MCF 10A (cell line): ENCODE measurements around the gene TMEM271. TPM values are rescaled to one million over a fixed set of nuclear protein-coding genes. Genes with fewer than 3 reads are reported as not detected.

Experiments
- Bru-seq: library from RNA; stranded (reverse); fragments of 400-500 nt; gene quantifications from one replicate; lab custom pipeline; 2021; lab: Mats Ljungman, UMichigan
- BruChase-seq, 2 experiments: library from RNA; stranded (reverse); fragments of 400-500 nt; gene quantifications; one replicate each; lab custom pipeline; 2021; lab: Mats Ljungman, UMichigan
- BruUV-seq: library from RNA; stranded (reverse); fragments of 400-500 nt; replicated peaks from 2 replicates; lab custom pipeline; 2021; lab: Mats Ljungman, UMichigan
- CTCF ChIA-PET: fragments of 300-600 bp; sonication (Branson Sonifier 250); formaldehyde crosslinking; extraction: SDS; loops from one replicate; lab custom pipeline; 2021; ENCODE audit warnings: antibody characterized with exemption, inconsistent platforms; lab: Yijun Ruan, JAX
- POLR2A ChIA-PET: fragments of 300-600, 350-650 bp; sonication (Branson Sonifier 250); formaldehyde crosslinking; extraction: SDS; loops from one replicate; lab custom pipeline; 2020; ENCODE audit warnings: antibody characterized with exemption, inconsistent platforms; lab: Yijun Ruan, JAX
- DNase-seq: peaks from one replicate; pipeline ENCODE4 v3.0.0-alpha.2; 2018; ENCODE audit not compliant: unreplicated experiment
- H3K27ac Mint-ChIP-seq: one replicate; pipeline ENCODE4 v1.8.0; 2022; ENCODE audit warnings: mild to moderate bottlenecking, low read depth, mixed read lengths; ENCODE audit not compliant: unreplicated experiment
- H3K27me3 Mint-ChIP-seq: one replicate; pipeline ENCODE4 v1.8.0; 2022; ENCODE audit warnings: mixed read lengths; ENCODE audit not compliant: insufficient read depth, unreplicated experiment
- H3K36me3 Mint-ChIP-seq: one replicate; pipeline ENCODE4 v1.8.0; 2022; ENCODE audit warnings: mild to moderate bottlenecking, moderate library complexity, mixed read lengths; ENCODE audit not compliant: insufficient read depth, unreplicated experiment
- H3K4me1 Mint-ChIP-seq: one replicate; pipeline ENCODE4 v1.8.0; 2022; ENCODE audit warnings: mixed read lengths; ENCODE audit not compliant: insufficient read depth, unreplicated experiment
- H3K4me3 Mint-ChIP-seq: one replicate; pipeline ENCODE4 v1.8.0; 2022; ENCODE audit warnings: mild to moderate bottlenecking, moderate library complexity, mixed read lengths; ENCODE audit not compliant: unreplicated experiment
- H3K9me3 Mint-ChIP-seq: one replicate; pipeline ENCODE4 v1.8.0; 2022; ENCODE audit warnings: mixed read lengths; ENCODE audit not compliant: unreplicated experiment
- intact Hi-C: fragments of 100-400 bp; cut with micrococcal nuclease; formaldehyde crosslinking; loops from 2 replicates; pipeline ENCODE4 v1.14.1; 2022
- long read RNA-seq: library from polyadenylated mRNA; stranded (forward); transcript quantifications from one replicate; pipeline ENCODE4 v2.0.0, GENCODE V29; 2022
- total RNA-seq: library from RNA; stranded (reverse); gene quantifications from 2 replicates; pipeline ENCODE4 v1.2.3, GENCODE V29; 2022
- TF ChIP-seq, protein P1 (sequence below): fragments of 200-600 bp; IDR thresholded peaks from one replicate; pipeline ENCODE4 v1.8.0; 2022; ENCODE audit warnings: antibody characterized with exemption, mild to moderate bottlenecking; ENCODE audit not compliant: unreplicated experiment

TMEM271 gene, protein sequence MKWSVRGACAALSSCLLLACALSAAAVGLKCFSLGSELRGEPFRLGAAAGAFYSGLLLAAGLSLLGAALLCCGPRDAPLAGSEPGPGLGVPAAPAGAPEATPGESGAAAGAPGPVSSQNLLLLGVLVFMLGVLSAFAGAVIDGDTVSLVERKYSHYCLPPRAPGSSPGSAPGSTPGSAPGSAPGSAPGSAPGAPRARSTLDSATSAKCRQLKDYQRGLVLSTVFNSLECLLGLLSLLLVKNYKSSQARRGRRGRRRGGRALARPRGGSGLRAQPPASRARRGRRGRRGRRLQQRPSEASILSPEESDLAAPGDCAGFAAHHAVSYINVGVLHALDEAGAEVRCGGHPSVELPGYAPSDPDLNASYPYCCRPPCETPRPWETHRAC
- total RNA-seq (not detected in 2 replicates), Bru-seq, nascent RNA (percentile 16 among the genes with signal in this experiment), BruChase-seq, experiment 1, labeled RNA remaining after a 6-hour chase (not detected), BruChase-seq, experiment 2, labeled RNA remaining after a 2-hour chase (not detected)
- long read RNA-seq = 0 reads

DNA sequence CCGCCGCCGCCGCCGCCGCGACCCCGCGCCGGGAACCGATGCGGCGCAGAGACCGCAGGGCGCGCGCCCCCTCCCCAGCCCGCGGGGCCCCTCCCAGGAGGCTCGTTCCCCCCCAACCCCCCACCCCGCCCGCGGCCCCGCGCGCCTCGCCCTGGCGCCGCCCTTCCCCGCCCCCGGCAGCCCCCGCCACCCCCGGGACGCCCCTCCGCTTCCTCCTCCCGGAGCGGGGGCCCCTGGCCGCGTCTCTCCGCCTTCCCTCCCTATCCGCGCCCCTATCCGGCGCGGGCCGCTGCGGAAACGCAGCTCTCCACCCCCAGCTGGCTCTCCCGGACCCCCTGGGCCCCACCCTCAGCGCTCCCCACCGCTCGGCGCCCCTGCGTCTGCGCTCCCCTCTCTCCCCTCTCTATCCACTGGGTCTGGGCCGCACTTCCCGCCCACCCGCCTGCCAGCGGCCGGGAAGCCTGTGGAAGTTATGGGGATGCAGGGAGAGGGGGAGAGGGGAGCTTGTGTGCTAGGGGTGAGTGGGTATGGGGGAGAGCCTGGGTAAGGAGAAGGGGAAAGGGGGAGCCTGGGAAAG is at the start of gene TMEM271:
Gene TMEM271 (minus strand): TSS at position 51 of the 577 bp plus-strand sequence. CDS start 233 bp downstream, outside the sequence.
- TF ChIP-seq, protein P1, sequence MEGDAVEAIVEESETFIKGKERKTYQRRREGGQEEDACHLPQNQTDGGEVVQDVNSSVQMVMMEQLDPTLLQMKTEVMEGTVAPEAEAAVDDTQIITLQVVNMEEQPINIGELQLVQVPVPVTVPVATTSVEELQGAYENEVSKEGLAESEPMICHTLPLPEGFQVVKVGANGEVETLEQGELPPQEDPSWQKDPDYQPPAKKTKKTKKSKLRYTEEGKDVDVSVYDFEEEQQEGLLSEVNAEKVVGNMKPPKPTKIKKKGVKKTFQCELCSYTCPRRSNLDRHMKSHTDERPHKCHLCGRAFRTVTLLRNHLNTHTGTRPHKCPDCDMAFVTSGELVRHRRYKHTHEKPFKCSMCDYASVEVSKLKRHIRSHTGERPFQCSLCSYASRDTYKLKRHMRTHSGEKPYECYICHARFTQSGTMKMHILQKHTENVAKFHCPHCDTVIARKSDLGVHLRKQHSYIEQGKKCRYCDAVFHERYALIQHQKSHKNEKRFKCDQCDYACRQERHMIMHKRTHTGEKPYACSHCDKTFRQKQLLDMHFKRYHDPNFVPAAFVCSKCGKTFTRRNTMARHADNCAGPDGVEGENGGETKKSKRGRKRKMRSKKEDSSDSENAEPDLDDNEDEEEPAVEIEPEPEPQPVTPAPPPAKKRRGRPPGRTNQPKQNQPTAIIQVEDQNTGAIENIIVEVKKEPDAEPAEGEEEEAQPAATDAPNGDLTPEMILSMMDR = no peak
- BruUV-seq = no TSS peak
- H3K4me1 Mint-ChIP-seq = peaks cover 7% of the 10 kb centered on the region
- ChIA-PET POLR2A (no interaction called here), CTCF (interaction anchor here (0.7 kb wide), 1 partner anchor 43 kb away, joined by 4 read pairs; no protein-coding TSS in a partner anchor)
- H3K27me3 Mint-ChIP-seq = peaks cover 65% of the 10 kb centered on the region
- peak within 1 kb of the TSS; percentile 73 for H3K4me3 Mint-ChIP-seq
- no peaks in the 10 kb centered on the region for H3K36me3 Mint-ChIP-seq
- intact Hi-C loops = no loop called here
- no peaks in the 10 kb centered on the region for H3K9me3 Mint-ChIP-seq
- no peak for DNase-seq
- H3K27ac Mint-ChIP-seq = no peak within 1 kb of the TSS

DNA sequence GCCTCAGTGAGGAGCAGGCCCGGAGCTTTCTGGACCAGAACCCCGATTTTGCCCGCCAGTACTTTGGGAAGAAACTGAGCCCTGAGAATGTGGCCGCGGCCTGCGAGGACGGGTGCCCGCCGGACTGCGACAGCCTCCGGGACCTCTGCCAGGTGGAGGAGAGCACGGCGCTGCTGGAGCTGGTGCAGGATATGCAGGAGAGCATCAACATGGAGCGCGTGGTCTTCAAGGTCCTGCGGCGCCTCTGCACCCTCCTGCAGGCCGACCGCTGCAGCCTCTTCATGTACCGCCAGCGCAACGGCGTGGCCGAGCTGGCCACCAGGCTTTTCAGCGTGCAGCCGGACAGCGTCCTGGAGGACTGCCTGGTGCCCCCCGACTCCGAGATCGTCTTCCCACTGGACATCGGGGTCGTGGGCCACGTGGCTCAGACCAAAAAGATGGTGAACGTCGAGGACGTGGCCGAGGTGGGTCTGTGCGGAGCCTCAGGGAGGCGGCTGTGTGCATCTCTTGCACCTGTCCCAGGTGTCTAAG is 49.6 kb upstream of the TMEM271 start:
- no peaks in the 10 kb centered on the region for H3K9me3 Mint-ChIP-seq
- BruUV-seq = no TSS peak
- POLR2A ChIA-PET = no interaction called here
- no peaks in the 10 kb centered on the region for H3K36me3 Mint-ChIP-seq
- CTCF ChIA-PET = no interaction called here
- H3K4me3 Mint-ChIP-seq = no peak overlapping the region
- peaks cover 32% of the 10 kb centered on the region for H3K27me3 Mint-ChIP-seq
- no peak for DNase-seq
- no peak overlapping the region for H3K27ac Mint-ChIP-seq
- intact Hi-C loops = no loop called here
- no peaks in the 10 kb centered on the region for H3K4me1 Mint-ChIP-seq
- TF ChIP-seq, protein P1 = no peak

DNA sequence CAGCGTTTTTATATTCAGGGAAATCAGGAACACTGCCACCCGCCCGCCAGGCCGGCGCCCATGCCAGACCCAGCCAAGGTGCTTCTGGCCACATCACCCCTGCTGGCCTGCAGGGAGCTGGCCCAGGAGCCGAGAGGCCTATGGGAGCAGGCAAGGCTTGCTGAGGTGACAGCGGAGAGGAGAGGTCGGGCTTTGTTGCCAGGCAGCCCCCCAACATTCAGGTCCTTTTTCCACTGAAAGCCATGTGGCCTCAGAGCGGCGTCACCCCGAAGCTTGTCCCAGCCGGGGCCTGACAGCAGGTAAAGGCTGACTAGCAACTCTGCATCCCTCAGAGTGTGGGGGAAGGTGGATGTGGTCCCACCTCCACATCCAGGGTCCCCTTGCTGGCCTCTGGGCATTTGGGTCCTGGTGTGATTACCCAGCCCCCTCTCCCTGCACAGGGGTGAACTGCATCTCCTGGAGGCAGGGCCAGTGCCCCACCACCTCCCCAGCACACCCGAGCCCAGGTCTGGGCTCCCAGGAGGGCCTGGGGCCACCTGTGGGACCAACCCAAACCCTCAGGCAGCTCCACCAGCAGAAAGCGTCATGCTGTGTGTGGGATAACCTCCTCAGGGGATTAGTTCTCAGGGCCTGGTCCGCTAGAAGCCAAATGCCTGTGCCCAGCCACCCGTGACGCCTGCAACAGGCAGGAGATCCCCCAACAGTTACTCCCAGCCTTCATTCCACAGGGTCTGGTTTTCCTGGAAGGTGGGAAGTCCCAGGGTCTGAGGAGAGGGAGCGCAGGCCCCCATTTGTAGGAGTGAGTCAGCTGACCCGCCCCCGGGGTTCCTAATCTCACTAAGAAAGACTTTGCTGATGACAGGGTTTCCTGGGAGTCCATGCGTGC is 48.9 kb upstream of the TMEM271 start, which contains the start of gene PDE6B:
Gene PDE6B (plus strand): TSS at position 869 of the 886 bp plus-strand sequence. CDS start 54 bp downstream, outside the sequence.
- Mint-ChIP-seq H3K36me3 (no peaks in the 10 kb centered on the region), H3K9me3 (no peaks in the 10 kb centered on the region), H3K4me3 (no peak within 1 kb of the TSS), H3K27me3 (peaks cover 32% of the 10 kb centered on the region), H3K27ac (no peak within 1 kb of the TSS), H3K4me1 (no peaks in the 10 kb centered on the region)
- intact Hi-C loops = no loop called here
- no TSS peak for BruUV-seq
- ChIA-PET POLR2A (no interaction called here), CTCF (no interaction called here)
- TF ChIP-seq, protein P1 = no peak
- DNase-seq = no peak
